HG03565 (cell line): ENCODE measurements around the gene TMEM134.
A peak's percentile ranks its signal among the peaks of the same experiment; 100 is the strongest.
"Not testable (repeated sequence)": the region's sequence is repeated elsewhere in the genome, so short reads cannot be mapped to it uniquely, and the experiment has no call there.

Source experiments
- ATAC-seq: cut with Tn5 transposase; IDR thresholded peaks from one replicate; pipeline ENCODE4 v1.9.1; 2021; ENCODE audit warnings: mild to moderate bottlenecking, moderate library complexity; ENCODE audit not compliant: unreplicated experiment

TMEM134 gene

GRCh38 chr11:67468759-67469507, at the start of gene TMEM134:
TMEM134 (minus strand) TSS chr11:67469251; CDS start chr11:67469192, 59 bp downstream.
- peak; percentile 62 for ATAC-seq

- no peak for ATAC-seq
Measured at GRCh38 chr11:67517784-67518552, 48.9 kb upstream of the TMEM134 start.

- ATAC-seq, result no peak
Measured at GRCh38 chr11:67516806-67517205, 47.8 kb upstream of the TMEM134 start.

- no peak for ATAC-seq
Measured at GRCh38 chr11:67514116-67514515, 45.1 kb upstream of the TMEM134 start.

GRCh38 chr11:67511558-67511957, 42.5 kb upstream of the TMEM134 start:
- not testable (repeated sequence) for ATAC-seq

GRCh38 chr11:67510023-67510345, 40.9 kb upstream of the TMEM134 start:
- ATAC-seq, result no peak

- ATAC-seq, result peak; percentile 26
Measured at GRCh38 chr11:67508486-67509121, 39.6 kb upstream of the TMEM134 start.

- peak; percentile 63 for ATAC-seq
Measured at GRCh38 chr11:67507864-67508485, 38.9 kb upstream of the TMEM134 start, which contains the start of gene CDK2AP2. CDK2AP2 (minus strand) TSS chr11:67508162; CDS start chr11:67508082, 80 bp downstream.

GRCh38 chr11:67507242-67507863, 38.3 kb upstream of the TMEM134 start:
- ATAC-seq, result no peak

GRCh38 chr11:67506426-67507051, 37.5 kb upstream of the TMEM134 start:
- ATAC-seq, result no peak

- peak; percentile 19 for ATAC-seq
Measured at GRCh38 chr11:67505605-67506396, 36.8 kb upstream of the TMEM134 start.

- no peak for ATAC-seq
Measured at GRCh38 chr11:67504950-67505581, 36.0 kb upstream of the TMEM134 start, which contains the start of gene PITPNM1. PITPNM1 (minus strand) TSS chr11:67505363; CDS start chr11:67504180, 1,183 bp downstream.

GRCh38 chr11:67504005-67504949, 35.2 kb upstream of the TMEM134 start:
- ATAC-seq, result no peak

GRCh38 chr11:67503119-67504004, 34.3 kb upstream of the TMEM134 start:
- ATAC-seq, result no peak

- no peak for ATAC-seq
Measured at GRCh38 chr11:67502328-67502979, 33.4 kb upstream of the TMEM134 start.

GRCh38 chr11:67501854-67502253, 32.8 kb upstream of the TMEM134 start:
- no peak for ATAC-seq
